Uterus (tissue), 4 donors: ENCODE data around the gene FAM163B. TPM values are rescaled to one million over a fixed set of nuclear protein-coding genes. Genes with fewer than 3 reads are reported as not detected.

ENCODE experiments used
- DNase-seq, 2 donors: peaks; one replicate each; pipeline ENCODE4 v3.0.0-alpha.2; 2019 to 2020
- H3K27ac ChIP-seq, 2 donors: fragments of 200-600 bp; sonication (generic); 1 replicate in 1 of 2; 2 replicates in 1 of 2; pipeline ENCODE4 v1.5.1; 2016 to 2018
- H3K27me3 ChIP-seq, 2 donors: fragments of 200-600 bp; sonication (generic); one replicate each; pipeline ENCODE4 v1.5.1; 2018 to 2019; ENCODE audit warnings: control low read depth in 1 of 2
- H3K36me3 ChIP-seq, 2 donors: fragments of 200-600 bp; sonication (generic); one replicate each; pipeline ENCODE4 v1.5.1; 2019; ENCODE audit warnings: control low read depth in 1 of 2
- H3K4me1 ChIP-seq, 2 donors: fragments of 200-600 bp; sonication (generic); one replicate each; pipeline ENCODE4 v1.5.1; 2018 to 2019; ENCODE audit warnings: control low read depth in 1 of 2
- H3K4me3 ChIP-seq, 2 donors: fragments of 200-600 bp; sonication (generic); 1 replicate in 1 of 2; 2 replicates in 1 of 2; pipeline ENCODE4 v1.5.1; 2018 to 2019; ENCODE audit warnings: mild to moderate bottlenecking in 1 of 2
- H3K9me3 ChIP-seq, 2 donors: fragments of 200-600 bp; sonication (generic); one replicate each; pipeline ENCODE4 v1.5.1; 2019; ENCODE audit warnings: control low read depth in 1 of 2
- CTCF ChIP-seq, 4 experiments: fragments of 200-600 bp in 2 of 4; fragments of 450-650 bp in 2 of 4; sonication (generic) in 2 of 4; IDR thresholded peaks; one replicate each; pipeline ENCODE4 v1.5.1; 2016 to 2019; ENCODE audit warnings: antibody characterized with exemption in 4 of 4, mild to moderate bottlenecking in 2 of 4, moderate library complexity in 1 of 4
- POLR2A ChIP-seq, 2 donors: fragments of 450-650 bp; IDR thresholded peaks; one replicate each; pipeline ENCODE4 v1.6.1; 2016; ENCODE audit warnings: antibody characterized with exemption in 2 of 2, mild to moderate bottlenecking in 1 of 2, moderate library complexity in 1 of 2
- intact Hi-C: fragments of 100-400 bp; cut with DNase I; formaldehyde crosslinking; loops from one replicate; pipeline ENCODE4 v1.15.1; 2023; ENCODE audit warnings: low total_unique reads
- total RNA-seq, 4 donors: library from RNA; depleted of rRNA in 3 of 4; stranded (reverse); fragments of >200 nt in 3 of 4; gene quantifications; one replicate each; pipeline versions ENCODE4 v1.1.0 to v1.2.4, GENCODE V29; 2014 to 2023
- donor health status: DM: yes; HTN: yes; CAD: no.

FAM163B gene
- total RNA-seq, 4 donors from 2014 or later = not detected

- Histone ChIP-seq H3K27me3 (no peaks in the 10 kb centered on the region), H3K27ac (no peak overlapping the region), H3K4me3 (no peak overlapping the region), H3K4me1 (no peaks in the 10 kb centered on the region), H3K36me3 (no peaks in the 10 kb centered on the region), H3K9me3 (no peaks in the 10 kb centered on the region)
- no peak for TF ChIP-seq CTCF (IDR thresholded peaks at IDR 0.05)
- TF ChIP-seq POLR2A (IDR thresholded peaks at IDR 0.05) = no peak
- no peak for DNase-seq
- intact Hi-C loops = no loop called here
Measured at GRCh38 chr9:133553973-133554713, 55.0 kb downstream of the FAM163B start.

GRCh38 chr9:133553123-133553522, 56.1 kb downstream of the FAM163B start:
- TF ChIP-seq CTCF (IDR thresholded peaks at IDR 0.05) (no peak), POLR2A (IDR thresholded peaks at IDR 0.05) (no peak)
- no peak for DNase-seq

GRCh38 chr9:133552236-133552635, 57.0 kb downstream of the FAM163B start:
- no peaks in the 10 kb centered on the region for H3K36me3 ChIP-seq

More at GRCh38 chr9:133553123-133553522, 56.1 kb downstream of the FAM163B start:
- Histone ChIP-seq H3K9me3 (no peaks in the 10 kb centered on the region), H3K36me3 (no peaks in the 10 kb centered on the region), H3K27me3 (no peaks in the 10 kb centered on the region), H3K27ac (no peak overlapping the region), H3K4me1 (no peaks in the 10 kb centered on the region), H3K4me3 (no peak overlapping the region)
- intact Hi-C loops = no loop called here

GRCh38 chr9:133551446-133551845, 57.7 kb downstream of the FAM163B start:
- no peaks in the 10 kb centered on the region for H3K36me3 ChIP-seq
- DNase-seq = no peak
- TF ChIP-seq POLR2A (IDR thresholded peaks at IDR 0.05) = no peak
- no peak for TF ChIP-seq CTCF (IDR thresholded peaks at IDR 0.05)
- no peak overlapping the region for H3K4me3 ChIP-seq
- no peaks in the 10 kb centered on the region for H3K27me3 ChIP-seq
- H3K27ac ChIP-seq = no peak overlapping the region
- intact Hi-C loops = no loop called here
- H3K4me1 ChIP-seq = no peaks in the 10 kb centered on the region
- no peaks in the 10 kb centered on the region for H3K9me3 ChIP-seq

More at GRCh38 chr9:133552236-133552635, 57.0 kb downstream of the FAM163B start:
- TF ChIP-seq CTCF (IDR thresholded peaks at IDR 0.05) (no peak), POLR2A (IDR thresholded peaks at IDR 0.05) (no peak)
- Histone ChIP-seq H3K4me1 (no peaks in the 10 kb centered on the region), H3K27ac (no peak overlapping the region), H3K4me3 (no peak overlapping the region), H3K27me3 (no peaks in the 10 kb centered on the region), H3K9me3 (no peaks in the 10 kb centered on the region)
- intact Hi-C loops = no loop called here
- no peak for DNase-seq

GRCh38 chr9:133547116-133547515, 62.1 kb downstream of the FAM163B start:
- Histone ChIP-seq H3K4me1 (no peaks in the 10 kb centered on the region), H3K27ac (no peak overlapping the region), H3K27me3 (no peaks in the 10 kb centered on the region), H3K4me3 (no peak overlapping the region), H3K9me3 (no peaks in the 10 kb centered on the region), H3K36me3 (no peaks in the 10 kb centered on the region)
- no peak for DNase-seq
- TF ChIP-seq POLR2A (IDR thresholded peaks at IDR 0.05) (no peak), CTCF (IDR thresholded peaks at IDR 0.05) (no peak)
- intact Hi-C loops = no loop called here
